Neutrophil (primary cell): ENCODE measurements around the gene RFPL1.

Source experiments
- H3K27ac ChIP-seq: fragments of 200-600 bp; sonication (generic); 2 replicates; pipeline ENCODE4 v1.5.1; 2016; ENCODE audit warnings: mild to moderate bottlenecking, moderate library complexity
- H3K27me3 ChIP-seq: fragments of 200-600 bp; sonication (generic); 2 replicates; pipeline ENCODE4 v1.6.0; 2016; ENCODE audit warnings: mild to moderate bottlenecking
- H3K36me3 ChIP-seq: fragments of 200-600 bp; sonication (generic); 2 replicates; pipeline ENCODE4 v1.5.1; 2017
- H3K4me1 ChIP-seq, 2 experiments: fragments of 200-600 bp in 1 of 2; sonication (generic) in 1 of 2; 1 replicate in 1 of 2; 2 replicates in 1 of 2; pipeline versions ENCODE4 v1.5.1 to v1.6.1; 2013 to 2016; ENCODE audit warnings: low read depth in 1 of 2, low read length in 1 of 2, mild to moderate bottlenecking in 1 of 2, moderate library complexity in 1 of 2; ENCODE audit not compliant: control insufficient read depth in 1 of 2, insufficient read depth in 1 of 2
- H3K4me3 ChIP-seq, 2 experiments: fragments of 200-600 bp in 1 of 2; sonication (generic) in 1 of 2; 1 replicate in 1 of 2; 2 replicates in 1 of 2; pipeline ENCODE4 v1.5.1; 2013 to 2016; ENCODE audit warnings: low read depth in 1 of 2, low read length in 1 of 2, mild to moderate bottlenecking in 1 of 2, moderate library complexity in 1 of 2
- H3K9me3 ChIP-seq: fragments of 200-600 bp; sonication (generic); 2 replicates; pipeline ENCODE4 v1.5.1; 2016
- TF ChIP-seq, protein P1 (sequence below): fragments of 200-600 bp; sonication (generic); IDR thresholded peaks from 2 replicates; pipeline ENCODE4 v1.5.1; 2016; ENCODE audit warnings: antibody characterized with exemption

Gene RFPL1

DNA sequence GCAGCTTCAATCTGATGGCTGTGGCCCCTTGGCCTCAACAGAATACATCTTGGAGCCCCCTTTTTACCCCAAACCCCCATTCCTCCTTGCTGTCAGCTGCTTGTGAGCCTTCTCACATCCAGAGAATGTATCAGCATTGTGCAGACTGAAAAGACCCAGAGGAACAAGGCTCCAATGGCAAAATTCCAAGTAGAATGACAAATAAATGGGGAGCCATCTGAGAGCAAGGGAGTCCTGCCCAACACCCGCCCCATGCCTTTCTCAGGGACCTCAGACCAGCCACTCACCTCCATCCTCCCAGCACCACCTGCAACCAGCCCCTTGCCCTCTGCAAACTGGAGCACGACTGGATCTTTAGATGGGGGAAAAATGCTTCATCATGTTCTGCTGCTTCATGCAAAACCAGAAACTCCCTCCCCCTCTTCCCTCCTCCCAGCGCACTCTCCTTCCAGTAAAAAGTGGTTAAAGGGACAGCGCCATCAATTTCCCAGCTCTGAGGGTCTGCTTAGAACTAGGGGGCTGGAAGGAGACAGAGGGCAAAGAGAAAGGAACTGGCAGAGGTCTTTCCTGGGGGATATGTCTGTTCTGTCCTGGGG, 39.4 kb downstream of the RFPL1 start:
- Histone ChIP-seq H3K27me3 (peaks cover 77% of the 10 kb centered on the region), H3K4me1 (peaks cover 7 to 10% of the 10 kb centered on the region in 2 experiments), H3K4me3 (no peak overlapping the region), H3K9me3 (no peaks in the 10 kb centered on the region), H3K27ac (no peak overlapping the region), H3K36me3 (no peaks in the 10 kb centered on the region)
- TF ChIP-seq, protein P1, sequence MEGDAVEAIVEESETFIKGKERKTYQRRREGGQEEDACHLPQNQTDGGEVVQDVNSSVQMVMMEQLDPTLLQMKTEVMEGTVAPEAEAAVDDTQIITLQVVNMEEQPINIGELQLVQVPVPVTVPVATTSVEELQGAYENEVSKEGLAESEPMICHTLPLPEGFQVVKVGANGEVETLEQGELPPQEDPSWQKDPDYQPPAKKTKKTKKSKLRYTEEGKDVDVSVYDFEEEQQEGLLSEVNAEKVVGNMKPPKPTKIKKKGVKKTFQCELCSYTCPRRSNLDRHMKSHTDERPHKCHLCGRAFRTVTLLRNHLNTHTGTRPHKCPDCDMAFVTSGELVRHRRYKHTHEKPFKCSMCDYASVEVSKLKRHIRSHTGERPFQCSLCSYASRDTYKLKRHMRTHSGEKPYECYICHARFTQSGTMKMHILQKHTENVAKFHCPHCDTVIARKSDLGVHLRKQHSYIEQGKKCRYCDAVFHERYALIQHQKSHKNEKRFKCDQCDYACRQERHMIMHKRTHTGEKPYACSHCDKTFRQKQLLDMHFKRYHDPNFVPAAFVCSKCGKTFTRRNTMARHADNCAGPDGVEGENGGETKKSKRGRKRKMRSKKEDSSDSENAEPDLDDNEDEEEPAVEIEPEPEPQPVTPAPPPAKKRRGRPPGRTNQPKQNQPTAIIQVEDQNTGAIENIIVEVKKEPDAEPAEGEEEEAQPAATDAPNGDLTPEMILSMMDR: no peak

DNA sequence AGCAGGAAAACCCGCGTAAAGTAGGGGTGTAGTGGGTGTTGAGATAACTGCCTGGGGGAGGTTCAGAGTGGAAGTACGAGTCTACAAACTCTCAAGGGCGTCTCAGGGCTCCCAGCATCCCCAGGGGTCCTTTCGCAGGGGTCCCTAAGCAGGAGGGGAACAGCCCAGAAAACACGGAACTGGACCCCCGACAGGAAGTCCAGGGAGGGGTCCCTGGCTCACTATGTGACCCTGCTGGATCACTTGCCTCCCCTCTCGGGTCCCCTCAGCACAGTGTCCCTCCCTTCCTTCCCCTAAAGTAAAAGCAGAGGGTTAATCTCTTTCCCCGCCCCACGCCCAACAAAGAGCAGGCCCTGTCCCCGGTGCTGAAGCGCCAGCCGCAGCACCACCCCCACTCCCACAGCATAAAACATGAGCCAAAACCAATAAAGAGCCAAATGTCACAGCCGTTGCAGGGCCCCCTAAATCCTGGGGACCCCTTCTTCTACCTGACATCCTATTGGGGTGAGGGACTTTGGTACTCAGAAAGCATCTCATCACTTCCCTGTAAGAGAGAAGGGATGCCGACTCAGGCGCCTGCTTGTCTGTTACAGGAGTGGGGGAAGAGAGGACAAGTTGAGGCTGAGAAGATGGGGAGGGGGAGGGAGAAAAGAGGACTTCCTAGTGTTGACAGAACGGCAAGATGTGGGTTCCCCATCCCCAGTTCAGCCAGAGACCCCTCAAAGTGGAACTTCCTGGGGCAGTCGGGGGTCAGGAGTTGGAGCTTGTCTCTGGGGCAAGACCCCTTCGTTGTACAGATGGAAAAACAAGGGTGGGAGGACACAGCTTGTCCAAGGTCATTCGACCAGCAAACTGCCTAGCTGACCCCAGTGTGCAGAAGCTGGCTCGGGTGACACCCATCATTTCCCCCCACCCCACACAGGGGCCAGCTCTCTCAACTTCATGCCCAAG, 40.2 kb downstream of the RFPL1 start:
- H3K27me3 ChIP-seq: peaks cover 75% of the 10 kb centered on the region
- TF ChIP-seq, protein P1: no peak
- no peak overlapping the region for H3K4me3 ChIP-seq
- H3K27ac ChIP-seq: no peak overlapping the region
- H3K9me3 ChIP-seq: no peaks in the 10 kb centered on the region
- peaks cover 7 to 10% of the 10 kb centered on the region in 2 experiments for H3K4me1 ChIP-seq
- H3K36me3 ChIP-seq: no peaks in the 10 kb centered on the region

DNA sequence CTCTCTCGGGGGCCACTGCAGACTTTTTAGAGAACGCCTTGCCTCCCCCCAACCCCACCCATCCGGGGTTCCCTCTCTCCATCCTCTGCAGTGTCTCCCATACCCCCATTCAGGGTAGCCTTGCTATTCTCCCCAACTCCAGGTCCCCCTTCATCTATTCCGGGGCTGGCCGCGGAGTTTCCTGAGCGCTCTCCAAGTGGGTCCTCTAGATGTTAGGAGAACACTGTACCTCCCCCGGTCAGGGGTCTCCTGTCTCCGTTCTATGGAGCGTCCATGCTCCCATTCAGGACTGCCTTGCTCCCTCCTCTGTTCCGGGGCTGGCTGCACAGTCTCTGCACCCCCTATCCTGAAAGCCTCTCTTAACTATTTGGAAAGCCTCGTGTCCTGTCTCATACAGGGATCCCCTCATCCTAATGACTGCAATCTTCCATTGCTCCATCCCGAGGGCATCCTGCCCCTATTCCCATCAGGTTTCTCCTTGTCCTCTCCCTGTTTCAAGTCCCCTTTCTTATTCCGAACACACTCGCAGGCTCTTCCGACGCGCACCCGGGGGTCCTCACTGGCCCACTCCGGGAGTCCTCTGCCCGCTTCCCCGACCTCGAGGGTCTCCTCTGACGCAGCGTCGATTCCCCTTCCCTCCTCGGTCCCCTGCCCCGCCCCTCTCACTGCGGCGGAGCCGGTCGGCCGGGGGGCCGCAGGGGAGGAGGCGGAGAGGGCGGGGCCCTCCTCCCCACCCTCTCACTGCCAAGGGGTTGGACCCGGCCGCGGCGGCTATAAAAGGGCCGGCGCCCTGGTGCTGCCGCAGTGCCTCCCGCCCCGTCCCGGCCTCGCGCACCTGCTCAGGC, 41.3 kb downstream of the RFPL1 start, which contains the start of gene NEFH:
Gene NEFH, plus strand, starts transcription at position 802 of the 845 bp plus-strand sequence. CDS start 45 bp downstream, outside the sequence.
- H3K27me3 ChIP-seq: peaks cover 71% of the 10 kb centered on the region
- H3K27ac ChIP-seq: no peak within 1 kb of the TSS
- H3K9me3 ChIP-seq: no peaks in the 10 kb centered on the region
- H3K36me3 ChIP-seq: no peaks in the 10 kb centered on the region
- H3K4me1 ChIP-seq: peaks cover 7 to 10% of the 10 kb centered on the region in 2 experiments
- peak within 1 kb of the TSS in 1 of 2 experiments; percentile 35 for H3K4me3 ChIP-seq
- TF ChIP-seq, protein P1: no peak

DNA sequence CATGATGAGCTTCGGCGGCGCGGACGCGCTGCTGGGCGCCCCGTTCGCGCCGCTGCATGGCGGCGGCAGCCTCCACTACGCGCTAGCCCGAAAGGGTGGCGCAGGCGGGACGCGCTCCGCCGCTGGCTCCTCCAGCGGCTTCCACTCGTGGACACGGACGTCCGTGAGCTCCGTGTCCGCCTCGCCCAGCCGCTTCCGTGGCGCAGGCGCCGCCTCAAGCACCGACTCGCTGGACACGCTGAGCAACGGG, 41.8 kb downstream of the RFPL1 start:
- Histone ChIP-seq H3K27me3 (peaks cover 71% of the 10 kb centered on the region), H3K4me1 (peaks cover 7 to 10% of the 10 kb centered on the region in 2 experiments), H3K4me3 (no peak overlapping the region), H3K9me3 (no peaks in the 10 kb centered on the region), H3K36me3 (no peaks in the 10 kb centered on the region), H3K27ac (no peak overlapping the region)
- TF ChIP-seq, protein P1: no peak

DNA sequence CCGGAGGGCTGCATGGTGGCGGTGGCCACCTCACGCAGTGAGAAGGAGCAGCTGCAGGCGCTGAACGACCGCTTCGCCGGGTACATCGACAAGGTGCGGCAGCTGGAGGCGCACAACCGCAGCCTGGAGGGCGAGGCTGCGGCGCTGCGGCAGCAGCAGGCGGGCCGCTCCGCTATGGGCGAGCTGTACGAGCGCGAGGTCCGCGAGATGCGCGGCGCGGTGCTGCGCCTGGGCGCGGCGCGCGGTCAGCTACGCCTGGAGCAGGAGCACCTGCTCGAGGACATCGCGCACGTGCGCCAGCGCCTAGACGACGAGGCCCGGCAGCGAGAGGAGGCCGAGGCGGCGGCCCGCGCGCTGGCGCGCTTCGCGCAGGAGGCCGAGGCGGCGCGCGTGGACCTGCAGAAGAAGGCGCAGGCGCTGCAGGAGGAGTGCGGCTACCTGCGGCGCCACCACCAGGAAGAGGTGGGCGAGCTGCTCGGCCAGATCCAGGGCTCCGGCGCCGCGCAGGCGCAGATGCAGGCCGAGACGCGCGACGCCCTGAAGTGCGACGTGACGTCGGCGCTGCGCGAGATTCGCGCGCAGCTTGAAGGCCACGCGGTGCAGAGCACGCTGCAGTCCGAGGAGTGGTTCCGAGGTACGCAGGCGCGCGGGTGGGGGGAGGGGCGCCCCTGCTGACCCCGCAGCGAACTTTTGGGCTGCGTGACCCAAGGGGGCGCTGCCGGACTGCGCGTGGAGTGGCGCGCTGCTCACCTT, 42.3 kb downstream of the RFPL1 start:
- TF ChIP-seq, protein P1: no peak
- peak overlapping the region in 1 of 2 experiments; percentile 35 for H3K4me3 ChIP-seq
- peaks cover 7 to 10% of the 10 kb centered on the region in 2 experiments for H3K4me1 ChIP-seq
- H3K27ac ChIP-seq: no peak overlapping the region
- H3K27me3 ChIP-seq: peaks cover 66% of the 10 kb centered on the region
- no peaks in the 10 kb centered on the region for H3K36me3 ChIP-seq
- no peaks in the 10 kb centered on the region for H3K9me3 ChIP-seq
